ENCODE results near the gene S1PR3. TPM values are rescaled to one million over a fixed set of nuclear protein-coding genes. Genes with fewer than 3 reads are reported as not detected.

The S1PR3 gene
- total RNA-seq, 1 donor from 2014 or later = not detected

- H3K9me3 Mint-ChIP-seq = no peaks in the 10 kb centered on the region
- no peak overlapping the region for H3K27ac Mint-ChIP-seq
- DNase-seq = no peak
- intact Hi-C loops (cut with micrococcal nuclease) = no loop called here
- H3K36me3 Mint-ChIP-seq (ENCODE audit: low read depth) = no peaks in the 10 kb centered on the region
- CTCF ChIA-PET = no interaction called here
- POLR2A ChIA-PET = no interaction called here
- TF ChIP-seq CTCF (IDR thresholded peaks at IDR 0.05) = no peak
- H3K27me3 Mint-ChIP-seq = peaks cover 18% of the 10 kb centered on the region
- no peaks in the 10 kb centered on the region for H3K4me1 Mint-ChIP-seq
- H3K4me3 Mint-ChIP-seq = no peak overlapping the region
- ATAC-seq (ENCODE audit: low read depth) = no peak
These were observed 38.3 kb upstream of the S1PR3 start for GRCh38 chr9:88952976-88953375.

GRCh38 chr9:88953381-88954029, 37.8 kb upstream of the S1PR3 start:
- no peaks in the 10 kb centered on the region for H3K4me1 Mint-ChIP-seq
- ATAC-seq (ENCODE audit: low read depth) (no peak), DNase-seq (no peak)
- peaks cover 22% of the 10 kb centered on the region for H3K27me3 Mint-ChIP-seq
- H3K9me3 Mint-ChIP-seq = no peaks in the 10 kb centered on the region
- no peak for TF ChIP-seq CTCF (IDR thresholded peaks at IDR 0.05)
- CTCF ChIA-PET = no interaction called here
- no peaks in the 10 kb centered on the region for H3K36me3 Mint-ChIP-seq (ENCODE audit: low read depth)
- intact Hi-C loops (cut with micrococcal nuclease) = no loop called here
- H3K27ac Mint-ChIP-seq = no peak overlapping the region
- POLR2A ChIA-PET = no interaction called here
- H3K4me3 Mint-ChIP-seq = no peak overlapping the region

- CTCF ChIA-PET = no interaction called here
These were observed 37.2 kb upstream of the S1PR3 start for GRCh38 chr9:88954066-88954465.

GRCh38 chr9:88957526-88957925, 33.7 kb upstream of the S1PR3 start:
- no peaks in the 10 kb centered on the region for H3K36me3 Mint-ChIP-seq (ENCODE audit: low read depth)
- POLR2A ChIA-PET = no interaction called here
- no peak overlapping the region for H3K4me3 Mint-ChIP-seq
- intact Hi-C loops (cut with micrococcal nuclease) = no loop called here
- no peak overlapping the region for H3K27ac Mint-ChIP-seq
- peaks cover 16% of the 10 kb centered on the region for H3K27me3 Mint-ChIP-seq
- CTCF ChIA-PET = no interaction called here
- H3K9me3 Mint-ChIP-seq = no peaks in the 10 kb centered on the region
- ATAC-seq (ENCODE audit: low read depth) (no peak), DNase-seq (no peak)
- TF ChIP-seq CTCF (IDR thresholded peaks at IDR 0.05) = no peak
- no peaks in the 10 kb centered on the region for H3K4me1 Mint-ChIP-seq

More at GRCh38 chr9:88954066-88954465, 37.2 kb upstream of the S1PR3 start:
- H3K36me3 Mint-ChIP-seq (ENCODE audit: low read depth) = no peaks in the 10 kb centered on the region
- TF ChIP-seq CTCF (IDR thresholded peaks at IDR 0.05) = no peak
- no peak overlapping the region for H3K4me3 Mint-ChIP-seq
- DNase-seq (no peak), ATAC-seq (ENCODE audit: low read depth) (no peak)
- H3K9me3 Mint-ChIP-seq = no peaks in the 10 kb centered on the region
- POLR2A ChIA-PET = no interaction called here
- H3K27me3 Mint-ChIP-seq = peaks cover 23% of the 10 kb centered on the region
- intact Hi-C loops (cut with micrococcal nuclease) = no loop called here
- H3K27ac Mint-ChIP-seq = no peak overlapping the region
- no peaks in the 10 kb centered on the region for H3K4me1 Mint-ChIP-seq

GRCh38 chr9:88959727-88960469, 31.4 kb upstream of the S1PR3 start:
- Mint-ChIP-seq H3K4me3 (no peak overlapping the region), H3K27ac (no peak overlapping the region), H3K27me3 (peaks cover 13% of the 10 kb centered on the region), H3K4me1 (no peaks in the 10 kb centered on the region), H3K36me3 (ENCODE audit: low read depth) (no peaks in the 10 kb centered on the region), H3K9me3 (no peaks in the 10 kb centered on the region)
- no peak for DNase-seq
- TF ChIP-seq CTCF (IDR thresholded peaks at IDR 0.05) = no peak
- ChIA-PET POLR2A (no interaction called here), CTCF (no interaction called here)
- intact Hi-C loops (cut with micrococcal nuclease) = no loop called here
- no peak for ATAC-seq (ENCODE audit: low read depth)
